22Rv1 (cell line): ENCODE results near the gene STYXL1.

Experiments
- H3K27ac ChIP-seq: fragments of 450-650 bp; 2 replicates; pipeline ENCODE4 v1.5.1; 2017
- CTCF ChIP-seq: fragments of 450-650 bp; IDR thresholded peaks from 2 replicates; pipeline ENCODE4 v1.5.1; 2017; ENCODE audit warnings: mild to moderate bottlenecking
- ZFX ChIP-seq: fragments of 450-650 bp; IDR thresholded peaks from 2 replicates; pipeline ENCODE4 v1.6.1; 2017; ENCODE audit warnings: antibody characterized with exemption, borderline replicate concordance

Gene STYXL1

DNA sequence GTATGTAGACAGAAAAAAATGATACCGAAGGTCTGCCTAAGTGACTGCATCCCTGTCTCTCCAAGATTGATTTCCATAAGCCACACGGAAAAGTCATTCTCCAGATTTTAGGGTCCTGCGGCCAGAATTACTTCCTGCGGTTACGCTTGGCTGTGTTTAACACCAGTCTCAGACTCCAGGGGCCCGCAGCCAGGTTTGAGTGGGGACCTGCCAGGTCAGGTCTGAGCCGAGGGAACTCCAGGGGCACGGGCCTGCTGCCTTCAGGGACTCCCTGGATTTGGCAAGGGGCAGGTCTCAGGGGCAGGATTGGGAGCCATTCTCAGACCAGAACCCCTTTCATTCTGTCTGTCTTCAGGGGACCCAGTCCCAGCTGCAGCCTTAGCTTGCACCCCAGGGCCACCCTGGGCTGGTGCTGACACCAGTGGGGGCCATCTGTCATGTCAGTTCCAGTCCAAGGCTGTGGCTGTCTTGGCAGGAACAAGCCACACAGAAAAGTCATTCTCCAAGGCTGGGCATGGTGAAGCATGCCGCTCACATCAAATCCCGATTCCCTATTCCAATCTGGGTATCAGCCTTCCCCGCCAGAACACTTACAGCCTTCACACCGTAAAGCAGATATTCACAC is 92.4 kb downstream of the STYXL1 start:
- TF ChIP-seq ZFX = no peak
- TF ChIP-seq CTCF = no peak
- peak overlapping the region; percentile 91 for H3K27ac ChIP-seq

GRCh38 chr7:75953931-75954330 is 93.9 kb downstream of the STYXL1 start:
- no peak overlapping the region for H3K27ac ChIP-seq

DNA sequence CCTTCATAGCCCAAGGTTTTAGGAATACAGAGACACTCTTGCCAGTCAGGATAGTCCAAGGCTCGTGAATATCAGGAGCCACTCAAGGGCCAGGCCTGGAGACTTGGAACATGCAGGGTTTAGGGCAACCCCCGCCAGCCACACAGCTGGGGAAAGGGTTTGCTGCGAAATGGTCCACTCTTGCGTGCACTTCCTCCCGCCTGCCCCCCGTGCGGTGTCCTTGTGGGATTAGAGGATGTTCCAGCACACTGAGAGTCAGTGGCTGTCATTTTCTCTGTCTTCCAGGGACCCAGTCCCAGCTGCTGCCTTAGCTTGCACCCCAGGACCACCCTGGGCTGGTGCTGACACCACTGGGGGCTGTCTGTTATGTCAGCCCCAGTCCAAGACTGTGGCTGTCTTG is 94.4 kb downstream of the STYXL1 start:
- TF ChIP-seq CTCF (no peak), ZFX (no peak)
- no peak overlapping the region for H3K27ac ChIP-seq

More at GRCh38 chr7:75953931-75954330, 93.9 kb downstream of the STYXL1 start:
- TF ChIP-seq ZFX (no peak), CTCF (no peak)

DNA sequence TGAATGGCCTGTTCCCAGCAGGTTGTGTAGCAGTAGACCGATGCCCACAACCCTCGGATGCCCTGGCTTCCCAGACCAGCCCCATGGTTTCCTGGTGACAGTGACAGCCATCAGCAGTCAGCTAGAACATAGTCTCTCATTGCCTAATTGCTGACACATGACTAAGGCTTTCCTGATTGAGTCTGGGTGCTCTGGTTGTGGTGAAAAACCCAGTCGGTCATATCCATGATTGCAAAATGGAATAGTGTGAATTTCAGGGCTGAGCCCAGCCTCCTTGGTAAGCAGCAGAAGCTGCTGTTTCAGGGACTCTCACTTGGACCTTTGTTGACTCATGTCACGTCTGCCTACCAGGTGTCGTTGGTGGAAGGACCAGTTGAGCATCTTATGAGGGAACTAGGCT is 96.3 kb downstream of the STYXL1 start:
- H3K27ac ChIP-seq = peak overlapping the region; percentile 35; the same call in 1 of the 2 replicates
- no peak for TF ChIP-seq ZFX
- no peak for TF ChIP-seq CTCF

- peak overlapping the region; percentile 35 for H3K27ac ChIP-seq
- TF ChIP-seq ZFX = no peak
- no peak for TF ChIP-seq CTCF
Measured at GRCh38 chr7:75950111-75950681, 97.6 kb downstream of the STYXL1 start.

DNA sequence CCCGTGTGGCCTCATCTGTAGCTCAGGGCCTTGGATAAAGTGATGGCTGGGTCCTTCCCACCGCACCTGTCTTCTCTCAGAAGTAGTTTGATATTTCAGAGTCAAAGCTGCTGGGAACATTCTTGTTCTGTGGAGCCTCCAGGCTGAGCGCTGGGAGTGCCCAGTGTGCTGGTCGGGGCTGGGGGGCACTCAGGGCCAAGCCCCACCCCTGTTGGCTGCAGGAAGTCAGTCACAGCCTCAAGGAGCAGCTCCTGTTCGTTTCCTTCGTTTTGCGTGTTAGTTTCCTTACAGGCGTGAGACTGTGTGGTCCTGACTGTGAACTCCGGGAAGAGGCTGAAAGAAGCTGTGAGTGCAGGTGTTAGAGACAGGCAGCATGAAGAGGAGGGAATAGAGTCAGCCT is 99.6 kb downstream of the STYXL1 start:
- TF ChIP-seq ZFX = no peak
- no peak for TF ChIP-seq CTCF
- no peak overlapping the region for H3K27ac ChIP-seq
